Measurements from ENCODE around the gene DHX29.

DHX29 gene

DNA sequence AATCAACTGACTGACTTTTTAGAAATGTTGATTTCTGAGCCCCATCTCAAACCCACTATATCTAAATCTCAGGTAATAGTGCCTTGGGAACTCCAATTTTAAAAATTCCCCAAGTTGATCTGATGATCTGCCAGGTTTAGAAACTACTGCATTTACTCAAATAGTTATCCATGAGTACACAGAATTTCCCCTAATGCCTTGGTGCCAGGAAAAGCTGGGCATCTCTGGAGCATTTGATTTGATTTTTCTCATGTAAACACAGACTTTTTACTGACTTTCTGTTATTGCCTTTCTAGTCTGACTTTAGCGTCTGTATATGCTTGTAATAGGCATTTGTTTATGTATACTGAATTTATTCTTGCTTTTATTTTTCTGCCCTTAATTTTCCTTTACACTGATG lies 36.1 kb upstream of the DHX29 start:
- no peak for DNase-seq (ENCODE audit: low read depth, low spot score)
- POLR2A ChIA-PET = no interaction called here
- CTCF ChIA-PET = interaction anchor here (0.7 to 4.1 kb wide), 18 partner anchors 9 to 577 kb away, joined by 3 to 46 read pairs (median 4); partner anchors contain the start of gene DHX29

DNA sequence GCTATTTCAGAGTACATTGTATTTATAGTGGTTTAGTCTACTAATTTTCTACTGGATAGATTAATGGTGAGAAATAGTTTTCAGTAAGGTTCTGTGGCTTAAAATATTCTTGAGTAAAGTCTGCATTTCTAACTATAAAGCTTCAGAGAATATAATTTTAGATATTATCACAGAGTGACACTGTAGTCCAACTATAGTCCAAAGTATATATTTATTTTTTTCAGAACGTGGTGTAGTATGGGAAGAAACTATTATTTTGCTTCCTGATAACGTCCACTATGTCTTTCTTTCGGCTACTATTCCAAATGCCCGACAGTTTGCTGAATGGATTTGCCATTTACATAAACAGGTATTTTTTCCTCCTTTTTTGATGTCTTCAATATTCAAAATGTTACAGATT lies 35.6 kb upstream of the DHX29 start:
- no peak for DNase-seq (ENCODE audit: low read depth, low spot score)
- TF ChIP-seq, protein P1, sequence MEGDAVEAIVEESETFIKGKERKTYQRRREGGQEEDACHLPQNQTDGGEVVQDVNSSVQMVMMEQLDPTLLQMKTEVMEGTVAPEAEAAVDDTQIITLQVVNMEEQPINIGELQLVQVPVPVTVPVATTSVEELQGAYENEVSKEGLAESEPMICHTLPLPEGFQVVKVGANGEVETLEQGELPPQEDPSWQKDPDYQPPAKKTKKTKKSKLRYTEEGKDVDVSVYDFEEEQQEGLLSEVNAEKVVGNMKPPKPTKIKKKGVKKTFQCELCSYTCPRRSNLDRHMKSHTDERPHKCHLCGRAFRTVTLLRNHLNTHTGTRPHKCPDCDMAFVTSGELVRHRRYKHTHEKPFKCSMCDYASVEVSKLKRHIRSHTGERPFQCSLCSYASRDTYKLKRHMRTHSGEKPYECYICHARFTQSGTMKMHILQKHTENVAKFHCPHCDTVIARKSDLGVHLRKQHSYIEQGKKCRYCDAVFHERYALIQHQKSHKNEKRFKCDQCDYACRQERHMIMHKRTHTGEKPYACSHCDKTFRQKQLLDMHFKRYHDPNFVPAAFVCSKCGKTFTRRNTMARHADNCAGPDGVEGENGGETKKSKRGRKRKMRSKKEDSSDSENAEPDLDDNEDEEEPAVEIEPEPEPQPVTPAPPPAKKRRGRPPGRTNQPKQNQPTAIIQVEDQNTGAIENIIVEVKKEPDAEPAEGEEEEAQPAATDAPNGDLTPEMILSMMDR (IDR thresholded peaks at IDR 0.05; ENCODE audit: insufficient read depth, low read length, missing control alignments) = no peak
- POLR2A ChIA-PET = no interaction called here
- H3K4me3 ChIP-seq (ENCODE audit: low read depth, low read length) = no peak overlapping the region
- CTCF ChIA-PET = interaction anchor here (0.9 to 4.1 kb wide), 17 partner anchors 10 to 580 kb away, joined by 3 to 46 read pairs (median 4); partner anchors contain the start of gene DHX29

More for the DNA sequence above, 36.1 kb upstream of the DHX29 start:
- TF ChIP-seq, protein P1 (IDR thresholded peaks at IDR 0.05; ENCODE audit: insufficient read depth, low read length, missing control alignments) = no peak
- H3K4me3 ChIP-seq (ENCODE audit: low read depth, low read length) = no peak overlapping the region

- TF ChIP-seq, protein P1 (IDR thresholded peaks at IDR 0.05; ENCODE audit: insufficient read depth, low read length, missing control alignments) = no peak
- POLR2A ChIA-PET = no interaction called here
- H3K4me3 ChIP-seq (ENCODE audit: low read depth, low read length) = no peak overlapping the region
- DNase-seq (ENCODE audit: low read depth, low spot score) = no peak
- CTCF ChIA-PET = interaction anchor here (1.0 to 1.5 kb wide), 2 partner anchors 353 to 355 kb away, joined by 3 read pairs; no protein-coding TSS in a partner anchor
Observed at GRCh38 chr5:55338810-55339243, 31.3 kb upstream of the DHX29 start.

DNA sequence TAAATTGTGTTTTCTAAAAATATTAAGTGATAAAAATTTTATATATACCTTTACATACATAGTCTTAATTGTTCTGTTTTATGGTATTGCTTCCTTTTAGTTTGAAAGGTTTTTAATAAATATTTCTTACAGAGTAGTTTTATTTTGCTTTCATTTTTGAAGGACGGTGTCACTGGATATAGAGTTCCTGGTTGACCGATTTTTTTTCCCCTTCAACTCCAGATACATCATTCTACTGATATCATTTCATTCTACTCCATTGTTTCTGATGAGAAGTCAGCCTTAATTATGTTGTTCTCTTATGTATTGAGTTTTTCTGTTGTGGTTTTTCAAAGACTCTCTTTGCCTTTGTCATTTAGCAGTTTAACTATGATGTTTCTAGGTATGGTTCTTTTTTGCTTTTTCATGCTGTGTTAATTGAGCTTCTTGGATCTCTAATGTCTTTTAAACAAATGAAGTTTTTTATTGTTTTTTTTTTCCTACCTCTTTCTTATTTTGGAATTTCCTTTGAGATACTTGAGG lies 30.7 kb upstream of the DHX29 start:
- TF ChIP-seq, protein P1 (IDR thresholded peaks at IDR 0.05; ENCODE audit: insufficient read depth, low read length, missing control alignments) = no peak
- POLR2A ChIA-PET = no interaction called here
- no peak overlapping the region for H3K4me3 ChIP-seq (ENCODE audit: low read depth, low read length)
- DNase-seq (ENCODE audit: low read depth, low spot score) = no peak
- CTCF ChIA-PET = interaction anchor here (0.5 to 1.5 kb wide), 3 partner anchors 51 to 356 kb away, joined by 3 to 4 read pairs (median 3); no protein-coding TSS in a partner anchor

DNA sequence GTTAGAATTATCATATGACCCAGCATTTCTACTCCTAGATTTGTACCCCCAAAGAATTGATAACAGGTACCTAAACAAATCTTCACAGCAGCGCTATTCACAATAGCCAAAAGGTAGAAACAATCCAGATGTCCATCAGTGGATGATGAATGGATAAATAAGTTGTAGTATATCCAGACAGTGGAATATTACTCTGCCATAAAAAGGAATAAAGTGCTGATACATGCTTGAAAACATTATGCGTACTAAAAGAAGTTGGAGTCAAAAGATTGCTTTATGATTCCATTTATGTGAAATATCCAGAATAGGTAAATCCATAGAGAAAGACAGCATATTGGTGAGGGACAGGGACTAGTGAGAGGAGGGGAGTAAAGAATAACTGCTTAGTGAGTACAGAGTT lies 26.3 kb upstream of the DHX29 start:
- TF ChIP-seq, protein P1 (IDR thresholded peaks at IDR 0.05; ENCODE audit: insufficient read depth, low read length, missing control alignments) = no peak
- CTCF ChIA-PET = interaction anchor here (1.5 kb wide), 1 partner anchor 10 kb away, joined by 3 read pairs; no protein-coding TSS in a partner anchor
- POLR2A ChIA-PET = no interaction called here
- no peak for DNase-seq (ENCODE audit: low read depth, low spot score)
- no peak overlapping the region for H3K4me3 ChIP-seq (ENCODE audit: low read depth, low read length)

DNA sequence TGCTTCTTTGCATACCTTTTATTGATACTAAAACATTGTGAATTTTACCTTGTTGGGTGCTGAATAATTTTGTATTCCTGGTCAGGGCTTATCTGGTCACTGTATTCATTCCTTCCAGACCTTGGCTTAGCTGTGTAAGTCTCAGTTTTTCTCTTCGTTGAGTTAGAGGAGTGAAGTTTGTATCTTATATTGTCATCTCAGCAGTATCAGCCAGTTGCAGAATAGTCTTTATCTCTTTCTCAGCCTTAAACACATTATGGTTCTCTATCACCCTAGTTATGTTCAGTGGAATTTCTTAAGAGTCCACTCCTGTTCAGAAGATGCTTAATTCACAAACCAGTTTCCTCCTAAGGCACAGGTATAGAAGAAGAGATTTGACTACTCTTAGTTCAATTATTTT lies 25.5 kb upstream of the DHX29 start:
- H3K4me3 ChIP-seq (ENCODE audit: low read depth, low read length) = no peak overlapping the region
- TF ChIP-seq, protein P1 (IDR thresholded peaks at IDR 0.05; ENCODE audit: insufficient read depth, low read length, missing control alignments) = no peak
- POLR2A ChIA-PET = no interaction called here
- DNase-seq (ENCODE audit: low read depth, low spot score) = no peak
- CTCF ChIA-PET = no interaction called here

Measured in AG04449 (cell line).